Hematopoietic multipotent progenitor cell treated with erythropoietin and hydrocortisone succinate and interleukin-3 and kit ligand, for 15 days (in vitro differentiated cells): ENCODE measurements around the gene HS1BP3.

Source experiments
- DNase-seq: peaks from one replicate; pipeline ENCODE4 v3.0.0-alpha.2; 2015; ENCODE audit warnings: low spot score

Gene HS1BP3

DNA sequence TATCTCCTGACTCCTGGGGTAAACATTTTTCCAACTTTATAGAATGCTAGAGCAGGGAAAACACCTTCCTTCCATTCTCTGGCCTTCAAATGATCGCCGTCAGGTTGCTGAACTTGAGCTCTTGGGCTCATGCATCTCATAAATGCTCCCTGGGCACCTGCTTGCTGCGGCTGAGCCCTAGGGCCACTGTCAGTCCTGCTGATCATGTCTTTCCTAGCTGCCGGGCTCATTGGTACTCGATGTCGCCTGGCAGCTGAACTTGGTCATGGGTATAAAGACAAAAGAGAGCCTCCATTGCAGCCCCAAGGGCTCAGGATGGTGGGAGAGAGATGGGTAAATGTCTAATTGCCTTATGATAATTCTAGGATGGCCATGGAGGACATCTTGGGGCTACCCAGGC is 80.6 kb downstream of the HS1BP3 start:
- DNase-seq: no peak

DNA sequence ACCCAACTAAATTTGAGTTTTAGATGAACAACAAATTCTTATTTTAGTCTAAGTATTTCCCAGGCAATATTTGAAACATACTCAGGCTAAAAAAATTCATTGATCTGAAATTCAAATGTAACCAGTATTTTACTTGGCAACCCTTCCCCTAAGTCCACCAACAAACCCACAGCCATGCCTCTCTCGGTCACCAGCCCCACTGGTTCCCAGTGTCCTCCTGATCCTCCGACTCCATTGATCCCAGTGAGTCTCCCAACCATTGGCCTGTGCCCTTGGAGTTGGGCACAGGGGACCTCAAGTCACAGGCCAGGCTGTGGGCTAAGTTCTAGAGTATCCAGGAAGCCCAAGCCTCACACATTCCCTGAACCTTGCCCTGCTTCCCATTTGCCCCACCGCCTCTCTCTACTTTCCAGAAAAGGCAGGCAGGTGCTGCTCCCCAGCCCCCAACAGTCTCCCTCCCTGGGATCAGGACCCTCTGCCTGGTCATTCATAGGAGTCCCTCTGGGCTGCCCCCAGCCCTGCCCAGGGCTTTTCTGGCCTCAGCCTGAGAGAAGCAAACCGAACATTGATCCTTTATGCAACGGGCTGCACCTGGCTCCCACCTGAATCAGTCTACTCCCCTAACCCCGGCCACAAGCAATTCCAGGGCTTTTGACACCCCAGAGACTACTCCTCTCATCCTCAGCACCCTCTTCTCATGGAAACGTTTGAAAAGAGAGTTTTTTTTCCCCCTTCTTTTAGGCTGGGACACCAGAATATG is 81.3 kb downstream of the HS1BP3 start:
- no peak for DNase-seq

DNA sequence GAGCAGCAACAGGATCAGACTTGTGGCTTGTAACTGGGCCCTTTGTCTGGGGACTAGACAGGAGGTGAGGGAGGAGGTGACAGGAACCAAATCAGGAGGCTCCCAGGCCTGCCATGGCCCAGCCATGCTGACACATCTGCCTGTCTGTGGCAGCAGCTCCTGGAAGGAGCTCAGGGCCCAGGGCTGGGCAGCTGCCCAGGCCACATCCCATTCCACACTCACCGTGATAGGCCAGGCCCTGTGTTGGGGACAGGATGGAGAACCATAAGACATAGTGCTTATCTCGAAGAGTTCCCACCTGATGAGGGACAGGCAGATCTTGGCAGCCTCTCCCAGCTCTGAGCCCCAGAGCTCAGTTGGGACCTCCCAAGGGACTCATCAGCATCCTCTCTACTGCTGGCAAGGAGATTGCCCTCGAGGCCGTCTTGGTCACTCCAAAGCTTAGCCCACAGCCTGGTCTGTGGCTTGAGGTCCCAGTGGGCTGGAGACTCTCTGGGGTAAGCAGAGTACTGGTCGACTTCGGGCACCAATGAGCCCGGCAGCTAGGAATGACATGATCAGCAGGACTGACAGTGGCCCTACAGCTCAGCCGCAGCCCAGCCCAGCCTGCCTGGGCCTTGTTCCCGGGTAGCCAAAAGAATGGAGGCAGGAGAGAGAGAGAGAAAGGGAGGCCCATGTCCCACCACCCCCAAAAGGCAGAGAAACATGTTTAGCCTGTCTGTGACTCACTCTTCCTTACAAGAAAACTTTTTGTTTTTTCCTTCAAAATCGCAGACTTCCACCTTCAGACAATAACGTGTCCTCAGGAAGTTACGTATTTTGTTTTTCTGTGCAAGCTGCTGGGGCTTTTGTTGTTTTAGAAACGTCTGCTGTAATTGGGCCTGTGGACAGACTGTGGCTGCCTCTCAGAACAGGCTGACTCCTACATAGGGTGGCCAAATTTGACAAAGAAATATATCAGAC is 82.1 kb downstream of the HS1BP3 start:
- DNase-seq: no peak

DNA sequence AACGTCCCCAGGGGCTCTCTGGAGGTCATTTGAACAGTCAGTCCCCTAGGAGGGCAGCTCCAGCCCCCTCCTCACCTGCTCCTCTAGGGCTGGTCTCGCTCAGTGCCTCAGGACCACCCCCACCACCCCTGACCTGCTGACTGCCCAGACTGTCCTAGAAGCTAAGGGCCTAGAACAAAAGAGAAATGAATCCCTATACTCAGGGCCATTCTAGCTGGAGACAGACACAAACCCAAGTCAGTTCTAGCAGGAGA is 83.0 kb downstream of the HS1BP3 start:
- DNase-seq: no peak
